K562 (cell line): Measurements from ENCODE around the gene CPOX. TPM values are rescaled to one million over a fixed set of nuclear protein-coding genes. Genes with fewer than 3 reads are reported as not detected.

Source experiments
- polyA plus RNA-seq, 8 experiments: library from polyadenylated mRNA; depleted of rRNA in 4 of 8; stranded (reverse) in 5 of 8; unstranded in 3 of 8; fragments of >200 nt; fragmentation: Nextera tagmentation in 2 of 8; fragmentation: Illumina TruSeq in 1 of 8; extraction: Ambion mirVana in 2 of 8; extraction: Trizol in 1 of 8; gene quantifications; 2 replicates each; pipeline versions ENCODE4 v1.2.1 to v1.2.3, GENCODE V29; 2011 to 2014; ENCODE audit warnings: inconsistent platforms in 1 of 8, missing spikeins in 1 of 8
- total RNA-seq, 7 experiments: library from RNA; depleted of rRNA in 6 of 7; stranded (reverse); fragments of >200 nt in 6 of 7; fragmentation: Illumina TruSeq in 2 of 7; extraction: Trizol in 2 of 7; gene quantifications; 2 replicates each; pipeline versions ENCODE4 v1.2.1 to v1.2.3, GENCODE V29; 2011 to 2021; ENCODE audit warnings: low replicate concordance in 1 of 7

The CPOX gene
- total and polyA plus RNA-seq, 9 of the 15 experiments (the other 6 are each of a cell fraction or from before 2014, with no cell fraction given): 14.6 to 82.1 (median 24.8) TPM

Other genes starting within 250 kb of the CPOX start
- gene OR5K4, start 239.8 kb downstream of the CPOX start, total RNA-seq (2014; rRNA removed): not detected in 2 replicates
- gene OR5K4, start 239.8 kb downstream of the CPOX start, total RNA-seq (2014; rRNA removed; fragmentation: Illumina TruSeq; extraction: Trizol): not detected in 2 replicates
- not detected in 2 replicates for gene OR5K4, start 239.8 kb downstream of the CPOX start, total RNA-seq (2015; rRNA removed; fragmentation: Illumina TruSeq; extraction: Trizol)
- gene OR5K4, start 239.8 kb downstream of the CPOX start, total RNA-seq (2021): not detected in 2 replicates
- not detected in 2 replicates for gene OR5K4, start 239.8 kb downstream of the CPOX start, polyA plus RNA-seq (2011; rRNA removed)
- not detected in 2 replicates for gene OR5K4, start 239.8 kb downstream of the CPOX start, polyA plus RNA-seq (2014; fragmentation: Illumina TruSeq; extraction: Trizol)
- gene OR5K4, start 239.8 kb downstream of the CPOX start, polyA plus RNA-seq (2014; fragmentation: Nextera tagmentation; extraction: Ambion mirVana): not detected
- not detected in 2 replicates for gene OR5K4, start 239.8 kb downstream of the CPOX start, polyA plus RNA-seq (2014; rRNA removed)
- gene OR5K3, start 202.9 kb downstream of the CPOX start, total RNA-seq (2014; rRNA removed): not detected in 2 replicates
- not detected in 2 replicates for gene OR5K3, start 202.9 kb downstream of the CPOX start, total RNA-seq (2014; rRNA removed; fragmentation: Illumina TruSeq; extraction: Trizol)
- gene OR5K3, start 202.9 kb downstream of the CPOX start, total RNA-seq (2015; rRNA removed; fragmentation: Illumina TruSeq; extraction: Trizol): not detected in 2 replicates
- not detected in 2 replicates for gene OR5K3, start 202.9 kb downstream of the CPOX start, total RNA-seq (2021)
- not detected in 2 replicates for gene OR5K3, start 202.9 kb downstream of the CPOX start, polyA plus RNA-seq (2011; rRNA removed)
- not detected in 2 replicates for gene OR5K3, start 202.9 kb downstream of the CPOX start, polyA plus RNA-seq (2014; fragmentation: Illumina TruSeq; extraction: Trizol)
- not detected for gene OR5K3, start 202.9 kb downstream of the CPOX start, polyA plus RNA-seq (2014; fragmentation: Nextera tagmentation; extraction: Ambion mirVana)
- gene OR5K3, start 202.9 kb downstream of the CPOX start, polyA plus RNA-seq (2014; rRNA removed): not detected in 2 replicates
- not detected in 2 replicates for gene OR5K1, start 130.4 kb downstream of the CPOX start, total RNA-seq (2014; rRNA removed)
- not detected in 2 replicates for gene OR5K1, start 130.4 kb downstream of the CPOX start, total RNA-seq (2014; rRNA removed; fragmentation: Illumina TruSeq; extraction: Trizol)
- gene OR5K1, start 130.4 kb downstream of the CPOX start, total RNA-seq (2015; rRNA removed; fragmentation: Illumina TruSeq; extraction: Trizol): not detected in 2 replicates
- not detected in 2 replicates for gene OR5K1, start 130.4 kb downstream of the CPOX start, total RNA-seq (2021)
- not detected in 2 replicates for gene OR5K1, start 130.4 kb downstream of the CPOX start, polyA plus RNA-seq (2011; rRNA removed)
- not detected in 2 replicates for gene OR5K1, start 130.4 kb downstream of the CPOX start, polyA plus RNA-seq (2014; fragmentation: Illumina TruSeq; extraction: Trizol)
- not detected for gene OR5K1, start 130.4 kb downstream of the CPOX start, polyA plus RNA-seq (2014; fragmentation: Nextera tagmentation; extraction: Ambion mirVana)
- gene OR5K1, start 130.4 kb downstream of the CPOX start, polyA plus RNA-seq (2014; rRNA removed): not detected in 2 replicates
- gene OR5K2, start 95.9 kb downstream of the CPOX start, total RNA-seq (2014; rRNA removed): not detected in 2 replicates
- gene OR5K2, start 95.9 kb downstream of the CPOX start, total RNA-seq (2014; rRNA removed; fragmentation: Illumina TruSeq; extraction: Trizol): not detected in 2 replicates
- not detected in 2 replicates for gene OR5K2, start 95.9 kb downstream of the CPOX start, total RNA-seq (2015; rRNA removed; fragmentation: Illumina TruSeq; extraction: Trizol)
- not detected in 2 replicates for gene OR5K2, start 95.9 kb downstream of the CPOX start, total RNA-seq (2021)
- not detected in 2 replicates for gene OR5K2, start 95.9 kb downstream of the CPOX start, polyA plus RNA-seq (2011; rRNA removed)
- not detected in 2 replicates for gene OR5K2, start 95.9 kb downstream of the CPOX start, polyA plus RNA-seq (2014; fragmentation: Illumina TruSeq; extraction: Trizol)
- gene OR5K2, start 95.9 kb downstream of the CPOX start, polyA plus RNA-seq (2014; fragmentation: Nextera tagmentation; extraction: Ambion mirVana): not detected
- not detected in 2 replicates for gene OR5K2, start 95.9 kb downstream of the CPOX start, polyA plus RNA-seq (2014; rRNA removed)
- 36.8 and 38.5 TPM in 2 replicates for gene CLDND1, start 70.7 kb downstream of the CPOX start, total RNA-seq (2014; rRNA removed)
- 37.1 and 43.0 TPM in 2 replicates for gene CLDND1, start 70.7 kb downstream of the CPOX start, total RNA-seq (2014; rRNA removed; fragmentation: Illumina TruSeq; extraction: Trizol)
- 28.8 and 29.2 TPM in 2 replicates for gene CLDND1, start 70.7 kb downstream of the CPOX start, total RNA-seq (2015; rRNA removed; fragmentation: Illumina TruSeq; extraction: Trizol)
- 44.5 and 52.8 TPM in 2 replicates for gene CLDND1, start 70.7 kb downstream of the CPOX start, total RNA-seq (2021)
- 135 and 141 TPM in 2 replicates for gene CLDND1, start 70.7 kb downstream of the CPOX start, polyA plus RNA-seq (2011; rRNA removed)
- gene CLDND1, start 70.7 kb downstream of the CPOX start, polyA plus RNA-seq (2014; fragmentation: Illumina TruSeq; extraction: Trizol): 68.6 and 75.0 TPM in 2 replicates
- 100 to 1,000 TPM in 1 of 2 experiments, 10 to 100 TPM in 1; 75.1 to 113 TPM for gene CLDND1, start 70.7 kb downstream of the CPOX start, polyA plus RNA-seq (2014; fragmentation: Nextera tagmentation; extraction: Ambion mirVana)
- 60.7 and 69.2 TPM in 2 replicates for gene CLDND1, start 70.7 kb downstream of the CPOX start, polyA plus RNA-seq (2014; rRNA removed)
- not detected in 2 replicates for gene GPR15, start 61.6 kb downstream of the CPOX start, total RNA-seq (2014; rRNA removed)
- gene GPR15, start 61.6 kb downstream of the CPOX start, total RNA-seq (2014; rRNA removed; fragmentation: Illumina TruSeq; extraction: Trizol): not detected in 2 replicates
- gene GPR15, start 61.6 kb downstream of the CPOX start, total RNA-seq (2015; rRNA removed; fragmentation: Illumina TruSeq; extraction: Trizol): not detected in 2 replicates
- 0.13 TPM in 1 of 2 replicates, not detected in the other for gene GPR15, start 61.6 kb downstream of the CPOX start, total RNA-seq (2021)
- gene GPR15, start 61.6 kb downstream of the CPOX start, polyA plus RNA-seq (2011; rRNA removed): not detected in 2 replicates
- not detected in 2 replicates for gene GPR15, start 61.6 kb downstream of the CPOX start, polyA plus RNA-seq (2014; fragmentation: Illumina TruSeq; extraction: Trizol)
- gene GPR15, start 61.6 kb downstream of the CPOX start, polyA plus RNA-seq (2014; fragmentation: Nextera tagmentation; extraction: Ambion mirVana): not detected
- gene GPR15, start 61.6 kb downstream of the CPOX start, polyA plus RNA-seq (2014; rRNA removed): not detected in 2 replicates
- not detected in 2 replicates for gene ST3GAL6, start 169.7 kb upstream of the CPOX start, total RNA-seq (2014; rRNA removed)
- gene ST3GAL6, start 169.7 kb upstream of the CPOX start, total RNA-seq (2014; rRNA removed; fragmentation: Illumina TruSeq; extraction: Trizol): not detected in 2 replicates
- not detected in 2 replicates for gene ST3GAL6, start 169.7 kb upstream of the CPOX start, total RNA-seq (2015; rRNA removed; fragmentation: Illumina TruSeq; extraction: Trizol)
- gene ST3GAL6, start 169.7 kb upstream of the CPOX start, total RNA-seq (2021): not detected in 2 replicates
- gene ST3GAL6, start 169.7 kb upstream of the CPOX start, polyA plus RNA-seq (2011; rRNA removed): not detected in 2 replicates
- gene ST3GAL6, start 169.7 kb upstream of the CPOX start, polyA plus RNA-seq (2014; fragmentation: Illumina TruSeq; extraction: Trizol): not detected in 2 replicates
- under 1 TPM in 1 of 2 experiments, not detected in 1; 0.14 TPM for gene ST3GAL6, start 169.7 kb upstream of the CPOX start, polyA plus RNA-seq (2014; fragmentation: Nextera tagmentation; extraction: Ambion mirVana)
- not detected in 2 replicates for gene ST3GAL6, start 169.7 kb upstream of the CPOX start, polyA plus RNA-seq (2014; rRNA removed)